Karpas-422 (cell line): ENCODE results near the gene DOCK4. TPM values are rescaled to one million over a fixed set of nuclear protein-coding genes. Genes with fewer than 3 reads are reported as not detected.
"Not testable (repeated sequence)": the region's sequence is repeated elsewhere in the genome, so short reads cannot be mapped to it uniquely, and the experiment has no call there.

ENCODE experiments used
- DNase-seq: peaks from one replicate; pipeline ENCODE4 v3.0.0-alpha.2; 2015
- H2AFZ ChIP-seq: fragments of 200-600 bp; sonication (generic); 2 replicates; pipeline ENCODE4 v1.6.1; 2014; ENCODE audit warnings: antibody characterized with exemption, low read length, mixed read lengths
- H3K27ac ChIP-seq: fragments of 200-600 bp; sonication (generic); 2 replicates; pipeline ENCODE4 v1.5.1; 2014; ENCODE audit warnings: mild to moderate bottlenecking, low read length, moderate library complexity
- H3K27me3 ChIP-seq: fragments of 200-600 bp; sonication (generic); 2 replicates; pipeline ENCODE4 v1.6.1; 2014; ENCODE audit warnings: low read length, mixed read lengths
- H3K36me3 ChIP-seq: fragments of 200-600 bp; sonication (generic); 2 replicates; pipeline ENCODE4 v1.6.1; 2014; ENCODE audit warnings: low read length, mixed read lengths; ENCODE audit not compliant: insufficient read depth
- H3K4me1 ChIP-seq: fragments of 200-600 bp; sonication (generic); 2 replicates; pipeline ENCODE4 v1.6.1; 2014; ENCODE audit warnings: mild to moderate bottlenecking, low read length, mixed read lengths
- H3K4me2 ChIP-seq: fragments of 200-600 bp; sonication (generic); 2 replicates; pipeline ENCODE4 v1.6.1; 2014; ENCODE audit warnings: low read length, low read depth, mild to moderate bottlenecking; ENCODE audit not compliant: poor library complexity, severe bottlenecking
- H3K4me3 ChIP-seq: fragments of 200-600 bp; sonication (generic); 2 replicates; pipeline ENCODE4 v1.5.1; 2014; ENCODE audit warnings: mild to moderate bottlenecking, antibody characterized with exemption, low read length, mixed read lengths
- H3K79me2 ChIP-seq: fragments of 200-600 bp; sonication (generic); 2 replicates; pipeline ENCODE4 v1.6.1; 2014; ENCODE audit warnings: mild to moderate bottlenecking, low read length, mixed read lengths
- H3K9ac ChIP-seq: fragments of 200-600 bp; sonication (generic); 2 replicates; pipeline ENCODE4 v1.6.0; 2014; ENCODE audit warnings: low read length
- H3K9me2 ChIP-seq: fragments of 200-600 bp; sonication (generic), shearing (Covaris generic); replicated peaks from 2 replicates; pipeline ENCODE4 v1.6.0; 2014; ENCODE audit warnings: mild to moderate bottlenecking, low read length, moderate library complexity; ENCODE audit not compliant: insufficient read depth
- H3K9me3 ChIP-seq: fragments of 300-700, 200-600 bp; sonication (generic); 2 replicates; pipeline ENCODE4 v1.6.1; 2014; ENCODE audit warnings: low read length, mixed read lengths
- H4K20me1 ChIP-seq: fragments of 200-600 bp; sonication (generic); 2 replicates; pipeline ENCODE4 v1.6.1; 2014; ENCODE audit warnings: mild to moderate bottlenecking, antibody characterized with exemption, low read length, low read depth; ENCODE audit not compliant: insufficient read depth
- total RNA-seq: library from RNA; depleted of rRNA; stranded (reverse); fragments of >200 nt; shearing (Covaris generic); gene quantifications from 2 replicates; pipeline ENCODE4 v1.2.3, GENCODE V29; 2014; ENCODE audit warnings: low replicate concordance

Gene DOCK4
- total RNA-seq, 1 experiment from 2014 or later, result 0.07 TPM

DNA sequence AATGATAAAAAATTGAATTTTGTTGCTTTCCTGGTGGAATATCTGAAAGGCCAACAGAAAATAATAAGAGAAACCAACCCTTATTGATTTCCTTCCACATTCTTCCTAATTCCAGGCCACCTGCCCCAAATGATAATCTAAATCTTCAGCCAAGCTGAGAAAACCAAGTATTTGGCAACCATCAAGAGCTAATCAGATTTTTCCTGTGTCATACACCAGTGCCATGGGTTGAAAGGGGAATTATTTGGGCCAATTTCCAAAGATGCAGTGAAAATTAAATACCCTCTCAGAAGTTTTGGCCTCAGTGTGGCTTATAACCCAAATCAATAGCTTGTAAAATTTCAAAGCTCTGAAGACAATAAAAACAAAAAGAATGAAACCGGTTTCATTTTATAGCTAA lies 70.4 kb downstream of the DOCK4 start:
- no peaks in the 10 kb centered on the region for H3K36me3 ChIP-seq
- no peak for DNase-seq

DNA sequence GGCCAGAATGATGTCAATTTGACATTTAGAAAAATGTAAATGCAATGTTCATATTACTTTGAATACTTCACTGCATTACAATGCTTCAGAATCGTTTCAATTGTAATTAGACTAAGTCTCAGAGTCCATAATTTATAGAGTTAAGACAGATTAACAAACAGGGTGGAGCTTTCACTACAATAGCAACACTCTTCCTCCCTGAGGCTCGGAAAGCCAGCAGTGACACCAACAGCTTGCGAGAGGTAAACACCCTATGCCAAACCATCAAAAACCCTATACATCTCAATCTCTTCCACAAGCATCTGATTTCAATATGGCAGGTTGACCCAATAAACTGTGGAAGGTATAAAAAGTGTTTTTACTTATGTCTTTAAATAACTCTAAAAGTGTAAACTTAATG lies 72.2 kb downstream of the DOCK4 start:
- no peaks in the 10 kb centered on the region for H3K9me2 ChIP-seq
- no peak for DNase-seq
- H3K27ac ChIP-seq, result no peak overlapping the region
- H3K27me3 ChIP-seq, result no peaks in the 10 kb centered on the region
- no peaks in the 10 kb centered on the region for H3K4me1 ChIP-seq
- H4K20me1 ChIP-seq, result no peaks in the 10 kb centered on the region
- H3K9me3 ChIP-seq, result no peaks in the 10 kb centered on the region
- H3K4me3 ChIP-seq, result no peak overlapping the region
- no peak overlapping the region for H3K9ac ChIP-seq
- no peaks in the 10 kb centered on the region for H3K79me2 ChIP-seq
- no peak overlapping the region for H3K4me2 ChIP-seq
- H3K36me3 ChIP-seq, result no peaks in the 10 kb centered on the region
- no peak overlapping the region for H2AFZ ChIP-seq

More for the DNA sequence above, 70.4 kb downstream of the DOCK4 start:
- no peak overlapping the region for H3K4me3 ChIP-seq
- H3K9ac ChIP-seq, result no peak overlapping the region
- no peaks in the 10 kb centered on the region for H3K27me3 ChIP-seq
- H3K9me2 ChIP-seq, result no peaks in the 10 kb centered on the region
- H4K20me1 ChIP-seq, result no peaks in the 10 kb centered on the region
- no peak overlapping the region for H3K4me2 ChIP-seq
- H3K27ac ChIP-seq, result no peak overlapping the region
- H3K79me2 ChIP-seq, result no peaks in the 10 kb centered on the region
- no peaks in the 10 kb centered on the region for H3K4me1 ChIP-seq
- no peaks in the 10 kb centered on the region for H3K9me3 ChIP-seq
- H2AFZ ChIP-seq, result no peak overlapping the region

DNA sequence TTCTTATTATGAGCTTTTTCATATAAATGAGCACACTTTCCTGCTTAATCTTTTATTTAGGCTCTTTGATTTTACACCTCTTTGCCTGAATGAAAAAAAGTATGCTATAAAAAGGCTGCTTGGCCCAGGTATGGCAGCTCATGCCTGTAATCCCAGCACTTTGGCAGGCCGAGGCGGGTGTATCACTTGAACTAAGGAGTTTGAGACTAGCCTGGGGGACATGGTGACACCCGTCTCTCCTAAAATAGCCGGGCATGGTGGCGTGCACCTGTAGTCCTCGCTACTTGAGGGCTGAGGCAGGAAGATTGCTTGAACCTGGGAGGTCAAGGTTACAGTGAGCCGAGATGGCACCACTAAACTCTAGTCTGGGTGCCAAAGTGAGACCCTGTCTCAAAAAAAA lies 72.9 kb downstream of the DOCK4 start:
- no peaks in the 10 kb centered on the region for H3K36me3 ChIP-seq
- no peak overlapping the region for H3K9ac ChIP-seq
- DNase-seq, result no peak
- no peak overlapping the region for H3K27ac ChIP-seq
- no peaks in the 10 kb centered on the region for H3K9me3 ChIP-seq
- H3K4me1 ChIP-seq, result no peaks in the 10 kb centered on the region
- no peaks in the 10 kb centered on the region for H4K20me1 ChIP-seq
- no peaks in the 10 kb centered on the region for H3K9me2 ChIP-seq
- H3K4me2 ChIP-seq, result no peak overlapping the region
- no peaks in the 10 kb centered on the region for H3K79me2 ChIP-seq
- no peaks in the 10 kb centered on the region for H3K27me3 ChIP-seq
- no peak overlapping the region for H3K4me3 ChIP-seq
- H2AFZ ChIP-seq, result no peak overlapping the region

DNA sequence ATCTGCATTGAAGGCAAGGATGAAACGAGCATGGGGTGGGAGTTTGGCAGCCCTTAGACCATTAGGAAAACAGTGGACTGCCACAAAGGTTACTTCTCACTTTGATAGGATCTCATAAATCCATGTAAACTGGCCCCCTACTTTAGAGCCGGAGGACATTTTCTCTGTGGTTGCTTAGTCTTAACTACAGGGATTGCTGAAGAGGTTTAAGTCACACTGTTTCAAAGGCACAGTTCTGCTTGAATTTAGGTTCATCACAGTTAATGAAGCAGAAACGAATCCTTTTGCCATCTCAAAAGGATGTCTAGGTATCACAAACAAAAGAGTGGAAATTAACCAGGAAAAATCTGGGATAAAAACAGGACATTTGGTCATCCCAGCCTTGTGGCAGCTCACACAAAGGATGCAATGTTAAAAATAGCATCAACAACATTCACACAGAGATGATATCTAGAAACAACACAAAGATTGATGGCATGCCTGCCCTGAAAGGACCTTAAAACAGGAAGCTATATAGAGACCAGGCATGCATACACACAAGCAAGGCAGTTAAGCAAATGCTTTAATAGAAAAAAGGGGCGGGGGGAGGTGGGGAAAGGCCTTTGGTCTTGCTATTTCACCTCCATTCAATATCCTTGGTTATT lies 74.0 kb downstream of the DOCK4 start:
- H3K4me2 ChIP-seq, result no peak overlapping the region
- H4K20me1 ChIP-seq, result no peaks in the 10 kb centered on the region
- no peak for DNase-seq
- no peaks in the 10 kb centered on the region for H3K4me1 ChIP-seq
- no peak overlapping the region for H2AFZ ChIP-seq
- H3K9me2 ChIP-seq, result no peaks in the 10 kb centered on the region
- H3K27me3 ChIP-seq, result no peaks in the 10 kb centered on the region
- H3K79me2 ChIP-seq, result no peaks in the 10 kb centered on the region
- H3K36me3 ChIP-seq, result no peaks in the 10 kb centered on the region
- no peaks in the 10 kb centered on the region for H3K9me3 ChIP-seq
- no peak overlapping the region for H3K4me3 ChIP-seq
- no peak overlapping the region for H3K27ac ChIP-seq
- no peak overlapping the region for H3K9ac ChIP-seq

DNA sequence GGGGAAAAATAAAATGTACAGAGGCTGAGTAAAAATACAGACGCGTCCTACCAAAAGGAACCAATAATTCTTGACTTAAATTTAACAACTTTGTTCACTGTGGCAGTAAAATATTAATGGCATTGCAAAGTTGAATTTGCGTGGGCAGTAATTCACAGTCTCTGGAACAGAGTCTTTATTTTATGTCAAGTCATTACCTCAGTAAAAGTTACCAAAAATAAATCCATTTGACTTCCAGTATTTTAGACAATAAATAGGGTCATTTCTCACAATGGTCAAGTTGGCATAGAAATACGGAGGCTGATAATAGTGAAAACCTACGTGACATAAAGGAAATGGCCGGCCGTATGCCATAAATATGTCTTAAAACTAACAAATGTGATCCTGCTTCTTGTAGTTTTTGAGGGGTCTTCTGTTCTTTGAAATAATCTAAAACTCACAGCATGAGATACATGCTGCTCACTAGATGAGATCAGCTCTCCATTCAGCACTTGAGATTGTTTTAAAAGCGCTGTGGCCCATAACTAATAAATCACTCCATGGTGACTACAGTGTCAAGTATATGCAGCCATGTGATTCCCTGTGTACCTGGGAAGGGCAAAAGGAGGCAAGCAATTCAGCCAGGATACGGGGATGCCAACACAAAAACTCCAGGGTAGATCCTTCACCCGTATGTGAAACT lies 75.3 kb downstream of the DOCK4 start:
- Histone ChIP-seq H3K27ac (no peak overlapping the region), H2AFZ (no peak overlapping the region), H3K36me3 (no peaks in the 10 kb centered on the region), H3K4me3 (no peak overlapping the region), H3K9me2 (no peaks in the 10 kb centered on the region), H3K4me1 (no peaks in the 10 kb centered on the region), H3K9ac (no peak overlapping the region), H3K9me3 (no peaks in the 10 kb centered on the region), H3K79me2 (no peaks in the 10 kb centered on the region), H3K4me2 (no peak overlapping the region), H3K27me3 (no peaks in the 10 kb centered on the region), H4K20me1 (no peaks in the 10 kb centered on the region)
- DNase-seq, result no peak

DNA sequence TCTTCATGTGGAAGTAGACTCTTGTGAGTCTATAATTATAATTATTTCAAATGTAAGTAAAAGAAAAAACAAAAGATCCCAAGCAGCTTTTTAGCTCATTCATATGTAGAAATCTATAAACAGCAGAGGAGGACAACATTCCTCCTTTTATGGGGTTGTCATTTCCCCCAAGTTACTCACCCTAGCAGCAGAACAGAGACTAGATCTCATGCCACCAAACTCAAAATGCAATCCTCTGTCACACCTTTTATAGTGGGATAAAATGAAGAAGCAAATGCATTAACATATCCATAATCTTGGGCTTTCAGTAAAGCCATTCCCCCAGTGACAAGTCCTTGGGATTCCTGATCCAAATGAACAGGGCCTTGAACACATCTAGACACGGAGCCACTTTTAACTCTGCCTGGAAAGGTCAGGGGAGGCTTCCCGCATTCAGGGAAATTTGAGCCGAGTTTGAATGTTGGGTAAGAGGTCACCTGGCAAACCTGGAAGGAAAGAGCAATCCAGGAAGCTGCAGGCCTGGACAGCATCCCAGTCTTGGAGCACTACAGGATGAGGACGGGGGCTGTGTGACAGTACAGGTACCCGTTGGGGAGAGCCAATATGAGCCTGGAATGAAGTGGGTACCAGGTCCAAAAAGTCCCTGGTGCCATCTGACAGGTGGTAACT lies 76.4 kb downstream of the DOCK4 start:
- Histone ChIP-seq H3K79me2 (no peaks in the 10 kb centered on the region), H3K9ac (no peak overlapping the region), H3K27me3 (no peaks in the 10 kb centered on the region), H3K9me3 (no peaks in the 10 kb centered on the region), H3K4me2 (no peak overlapping the region), H2AFZ (no peak overlapping the region), H3K27ac (no peak overlapping the region), H4K20me1 (no peaks in the 10 kb centered on the region), H3K4me1 (no peaks in the 10 kb centered on the region), H3K36me3 (no peaks in the 10 kb centered on the region), H3K4me3 (no peak overlapping the region), H3K9me2 (no peaks in the 10 kb centered on the region)
- DNase-seq, result no peak

DNA sequence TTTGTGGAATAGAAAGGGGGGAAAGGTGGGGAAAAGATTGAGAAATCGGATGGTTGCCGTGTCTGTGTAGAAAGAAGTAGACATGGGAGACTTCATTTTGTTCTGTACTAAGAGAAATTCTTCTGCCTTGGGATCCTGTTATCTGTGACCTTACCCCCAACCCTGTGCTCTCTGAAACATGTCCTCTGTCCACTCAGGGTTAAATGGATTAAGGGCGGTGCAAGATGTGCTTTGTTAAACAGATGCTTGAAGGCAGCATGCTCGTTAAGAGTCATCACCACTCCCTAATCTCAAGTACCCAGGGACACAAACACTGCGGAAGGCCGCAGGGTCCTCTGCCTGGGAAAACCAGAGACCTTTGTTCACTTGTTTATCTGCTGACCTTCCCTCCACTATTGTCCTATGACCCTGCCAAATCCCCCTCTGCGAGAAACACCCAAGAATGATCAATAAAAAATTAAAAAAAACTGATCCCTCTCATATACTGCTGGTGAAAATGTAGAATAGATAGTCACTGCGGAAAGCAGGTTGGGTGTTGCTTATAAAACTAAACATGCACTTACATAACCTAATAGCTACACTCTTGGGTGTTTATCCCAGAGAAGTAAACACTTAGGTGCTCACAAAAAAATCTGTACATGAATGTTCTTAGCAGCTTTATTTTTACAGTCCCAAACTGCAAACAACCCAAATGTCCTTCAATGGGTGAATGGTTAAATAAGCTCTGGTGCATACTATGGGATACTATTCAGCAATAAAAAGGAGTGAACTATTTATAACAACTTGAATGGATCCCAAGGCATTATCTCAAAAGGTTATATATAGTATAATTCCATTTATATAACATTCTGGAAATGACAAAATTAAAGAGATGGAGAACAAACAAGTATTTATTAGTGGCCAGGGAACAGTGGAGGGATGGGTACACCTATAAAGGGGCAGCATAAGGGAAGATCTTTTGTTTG lies 77.5 kb downstream of the DOCK4 start:
- H3K9me3 ChIP-seq, H3K27me3 ChIP-seq, H3K27ac ChIP-seq, DNase-seq, H3K9me2 ChIP-seq, H3K4me3 ChIP-seq, H3K4me1 ChIP-seq, H2AFZ ChIP-seq, H3K79me2 ChIP-seq, H3K4me2 ChIP-seq, H3K9ac ChIP-seq, H4K20me1 ChIP-seq, H3K36me3 ChIP-seq: not testable (repeated sequence)

DNA sequence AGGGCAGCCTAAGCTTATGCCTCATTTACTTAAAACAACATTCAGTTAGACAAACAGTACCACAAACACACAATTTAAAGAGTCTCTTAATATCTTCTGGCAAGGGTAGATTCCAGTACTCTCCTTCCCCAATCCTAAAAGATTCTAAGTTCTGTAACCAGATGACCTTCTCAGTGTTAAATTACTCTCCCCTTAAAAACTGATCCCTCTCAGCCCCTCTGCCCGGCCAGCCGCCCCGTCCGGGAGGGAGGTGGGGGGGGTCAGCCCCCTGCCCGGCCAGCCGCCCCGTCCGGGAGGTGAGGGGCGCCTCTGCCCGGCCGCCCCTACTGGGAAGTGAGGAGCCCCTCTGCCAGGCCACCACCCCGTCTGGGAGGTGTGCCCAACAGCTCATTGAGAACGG lies 78.2 kb downstream of the DOCK4 start:
- not testable (repeated sequence) for H3K27ac ChIP-seq, H3K79me2 ChIP-seq, H3K27me3 ChIP-seq, H3K4me1 ChIP-seq, H3K4me2 ChIP-seq, H2AFZ ChIP-seq, H3K9ac ChIP-seq, DNase-seq, H4K20me1 ChIP-seq, H3K9me2 ChIP-seq, H3K9me3 ChIP-seq, H3K36me3 ChIP-seq, H3K4me3 ChIP-seq
